Ovary (tissue), 9 donors: ENCODE results near the gene FNBP1. TPM values are rescaled to one million over a fixed set of nuclear protein-coding genes. Genes with fewer than 3 reads are reported as not detected.

Source experiments
- DNase-seq, 5 donors: peaks; one replicate each; pipeline ENCODE4 v3.0.0-alpha.2; 2019 to 2020
- H3K27ac ChIP-seq, 2 donors: fragments of 200-600 bp; one replicate each; pipeline versions ENCODE4 v1.5.1 to v1.8.0; 2019 to 2022
- H3K27me3 ChIP-seq: fragments of 200-600 bp; one replicate; pipeline ENCODE4 v1.8.0; 2022
- H3K36me3 ChIP-seq: fragments of 200-600 bp; sonication (generic); one replicate; pipeline ENCODE4 v1.5.1; 2019
- H3K4me1 ChIP-seq: one replicate; pipeline ENCODE4 v1.8.1; 2013; ENCODE audit warnings: mild to moderate bottlenecking, moderate library complexity; ENCODE audit not compliant: insufficient read depth
- H3K4me3 ChIP-seq: fragments of 200-600 bp; sonication (generic); one replicate; pipeline ENCODE4 v1.5.1; 2017
- H3K9me3 ChIP-seq, 2 donors: fragments of 200-600 bp in 1 of 2; sonication (generic) in 1 of 2; one replicate each; pipeline versions ENCODE4 v1.5.1 to v1.8.1; 2013 to 2019; ENCODE audit warnings: mild to moderate bottlenecking in 1 of 2, moderate library complexity in 1 of 2
- CTCF ChIP-seq, 3 donors: fragments of 450-650 bp in 2 of 3; fragments of 200-600 bp in 1 of 3; IDR thresholded peaks; one replicate each; pipeline versions ENCODE4 v1.5.1 to v1.8.0; 2016 to 2022; ENCODE audit warnings: antibody characterized with exemption in 3 of 3, mild to moderate bottlenecking in 1 of 3
- EP300 ChIP-seq: sonication (generic); formaldehyde crosslinking; IDR thresholded peaks from one replicate; pipeline ENCODE4 v1.6.1; 2017; ENCODE audit warnings: antibody characterized with exemption
- POLR2A ChIP-seq: fragments of 450-650 bp; IDR thresholded peaks from one replicate; pipeline ENCODE4 v1.6.1; 2017; ENCODE audit warnings: antibody characterized with exemption, mild to moderate bottlenecking, moderate library complexity
- WGBS, 3 donors: extraction: QIAGEN DNeasy Blood & Tissue Kit in 1 of 3; methylation state at CpG; one replicate each; pipeline versions ENCODE4 v1.1.5 to v1.1.7; 2013 to 2017; 5-methylcytosine and 5-hydroxymethylcytosine counted together
- intact Hi-C, 4 donors: fragments of 100-400 bp; cut with DNase I; formaldehyde crosslinking; loops; one replicate each; pipeline versions ENCODE4 v1.11.0 to v1.15.1; 2022 to 2023
- polyA plus RNA-seq, 2 donors: library from polyadenylated mRNA; stranded (reverse); fragments of 200-250 nt in 1 of 2; fragments of 350-450 nt in 1 of 2; fragmentation: Illumina TruSeq in 1 of 2; extraction: RNeasy Lipid Tissue Mini Kit (QIAGEN cat#74804) in 1 of 2; gene quantifications; one replicate each; pipeline ENCODE4 v1.2.3, GENCODE V29; 2013 to 2014
- total RNA-seq, 7 donors: library from RNA; depleted of rRNA in 2 of 7; stranded (reverse); fragments of >200 nt in 2 of 7; fragmentation: NEBNext Ultra II Directional in 3 of 7; extraction: Animal tissue kit (Norgen Biotek cat#: 25700) in 3 of 7; gene quantifications; one replicate each; pipeline versions ENCODE4 v1.1.0 to v1.2.4, GENCODE V29; 2016 to 2023
- donor health status: DM: no; HTN: no; CAD: no; lungs with moderate emphysema.
- donor health status: DM: no; HTN: no; CAD: no.
- donor health status: Bipolar disorder and iron deficiency.
- donor health status: DM: yes; HTN: yes; CAD: no.
- donor health status: DM: no; HTN: no; CAD: no.
- donor health status: DM: yes; HTN: yes; CAD: no.

The FNBP1 gene
- total and polyA plus RNA-seq, 9 donors = 18.0 to 61.5 (median 49.0) TPM

- Histone ChIP-seq H3K4me3 (no peak overlapping the region), H3K36me3 (no peaks in the 10 kb centered on the region), H3K27ac (no peak overlapping the region), H3K4me1 (peaks cover 2% of the 10 kb centered on the region), H3K27me3 (no peaks in the 10 kb centered on the region), H3K9me3 (no peaks in the 10 kb centered on the region)
- TF ChIP-seq POLR2A = no peak
- TF ChIP-seq CTCF (IDR thresholded peaks at IDR 0.05) = no peak
- 77 to 85% (median 83%) methylated on average over 4 of the region's 4 CpGs for WGBS, 3 donors
- no peak for DNase-seq
- intact Hi-C loops = no loop called here
Measured at GRCh38 chr9:129972816-129973215, 70.2 kb downstream of the FNBP1 start.

GRCh38 chr9:129968690-129969485 is 74.1 kb downstream of the FNBP1 start:
- Histone ChIP-seq H3K27me3 (no peaks in the 10 kb centered on the region), H3K4me3 (no peak overlapping the region), H3K27ac (peak overlapping the region in 1 of 2 donors; percentile 23), H3K4me1 (peaks cover 3% of the 10 kb centered on the region), H3K36me3 (no peaks in the 10 kb centered on the region), H3K9me3 (no peaks in the 10 kb centered on the region)
- peak in 1 of 5 donors; percentile 40 for DNase-seq
- intact Hi-C loops = no loop called here
- TF ChIP-seq POLR2A (no peak), CTCF (IDR thresholded peaks at IDR 0.05) (no peak), EP300 (no peak)
- WGBS, 3 donors = 9 to 10% (median 10%) methylated on average over 4 of the region's 4 CpGs

- no peaks in the 10 kb centered on the region for H3K36me3 ChIP-seq
- DNase-seq = peak; percentile 55 to 68 (median 61)
- H3K4me3 ChIP-seq = no peak overlapping the region
- WGBS, 3 donors = 33 to 49% (median 36%) methylated on average over 21 of the region's 21 CpGs
- peaks cover 7% of the 10 kb centered on the region for H3K4me1 ChIP-seq
- no peak for TF ChIP-seq EP300
- TF ChIP-seq CTCF (IDR thresholded peaks at IDR 0.05) = no peak
- TF ChIP-seq POLR2A = no peak
- intact Hi-C loops = no loop called here
- H3K27ac ChIP-seq = peak overlapping the region; percentile 42 to 76
- H3K27me3 ChIP-seq = no peaks in the 10 kb centered on the region
- no peaks in the 10 kb centered on the region for H3K9me3 ChIP-seq
Measured at GRCh38 chr9:129964901-129965734, 77.9 kb downstream of the FNBP1 start.

- peak in 2 of 5 donors; percentile 26 to 41 for DNase-seq
- Histone ChIP-seq H3K4me1 (peaks cover 7% of the 10 kb centered on the region), H3K36me3 (no peaks in the 10 kb centered on the region), H3K4me3 (peak overlapping the region; percentile 32), H3K27ac (peak overlapping the region; percentile 67 to 76), H3K27me3 (no peaks in the 10 kb centered on the region), H3K9me3 (no peaks in the 10 kb centered on the region)
- WGBS, 3 donors = 41 to 46% (median 43%) methylated on average over 14 of the region's 14 CpGs
- intact Hi-C loops = no loop called here
- TF ChIP-seq POLR2A (peak; percentile 5), EP300 (no peak)
Measured at GRCh38 chr9:129962889-129963703, 79.9 kb downstream of the FNBP1 start.
